ENCODE data around the gene ZNF606.

DNA sequence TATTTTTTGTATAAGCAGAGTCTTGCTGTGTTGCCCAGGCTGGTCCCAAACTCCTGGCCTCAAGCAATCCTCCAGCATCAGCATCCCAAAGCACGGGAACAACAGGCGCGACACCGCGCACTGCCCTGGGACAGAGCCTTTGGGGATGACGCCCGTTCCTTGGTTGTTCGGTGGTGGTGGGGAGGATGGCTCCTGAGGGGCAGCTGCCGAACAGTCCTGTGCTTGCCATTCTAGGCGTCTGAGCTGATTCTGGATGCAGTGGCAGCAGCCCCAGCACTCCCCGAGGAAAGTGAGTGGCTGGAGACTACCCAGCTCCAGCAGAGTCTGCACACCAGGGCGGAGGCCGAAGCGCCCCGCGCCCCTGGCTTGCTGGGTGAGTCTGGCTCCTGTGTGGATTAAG lies 49.6 kb upstream of the ZNF606 start:
- TF ChIP-seq, protein P1, sequence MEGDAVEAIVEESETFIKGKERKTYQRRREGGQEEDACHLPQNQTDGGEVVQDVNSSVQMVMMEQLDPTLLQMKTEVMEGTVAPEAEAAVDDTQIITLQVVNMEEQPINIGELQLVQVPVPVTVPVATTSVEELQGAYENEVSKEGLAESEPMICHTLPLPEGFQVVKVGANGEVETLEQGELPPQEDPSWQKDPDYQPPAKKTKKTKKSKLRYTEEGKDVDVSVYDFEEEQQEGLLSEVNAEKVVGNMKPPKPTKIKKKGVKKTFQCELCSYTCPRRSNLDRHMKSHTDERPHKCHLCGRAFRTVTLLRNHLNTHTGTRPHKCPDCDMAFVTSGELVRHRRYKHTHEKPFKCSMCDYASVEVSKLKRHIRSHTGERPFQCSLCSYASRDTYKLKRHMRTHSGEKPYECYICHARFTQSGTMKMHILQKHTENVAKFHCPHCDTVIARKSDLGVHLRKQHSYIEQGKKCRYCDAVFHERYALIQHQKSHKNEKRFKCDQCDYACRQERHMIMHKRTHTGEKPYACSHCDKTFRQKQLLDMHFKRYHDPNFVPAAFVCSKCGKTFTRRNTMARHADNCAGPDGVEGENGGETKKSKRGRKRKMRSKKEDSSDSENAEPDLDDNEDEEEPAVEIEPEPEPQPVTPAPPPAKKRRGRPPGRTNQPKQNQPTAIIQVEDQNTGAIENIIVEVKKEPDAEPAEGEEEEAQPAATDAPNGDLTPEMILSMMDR (conservative IDR thresholded peaks at IDR 0.05; ENCODE audit: low read length), result no peak
- no peak for TF ChIP-seq EZH2phosphoT487 (IDR thresholded peaks at IDR 0.05; ENCODE audit: borderline replicate concordance, low read depth, low read length)
